Measurements from ENCODE around the gene SLC2A14.

- no peak for TF ChIP-seq CTCF (IDR thresholded peaks at IDR 0.05)
- TF ChIP-seq POLR2A (IDR thresholded peaks at IDR 0.05) = no peak
Measured at GRCh38 chr12:7835766-7836165, 36.9 kb downstream of the SLC2A14 start.
